HG02970 (cell line): ENCODE measurements around the gene LRP1B.

Source experiments
- ATAC-seq: cut with Tn5 transposase; IDR thresholded peaks from one replicate; pipeline ENCODE4 v1.9.1; 2021; ENCODE audit warnings: mild to moderate bottlenecking, moderate library complexity, moderate number of reproducible peaks; ENCODE audit not compliant: unreplicated experiment, low FRiP score

The LRP1B gene

GRCh38 chr2:140270224-140270623 is 1860.6 kb downstream of the LRP1B start:
- no peak for ATAC-seq

DNA sequence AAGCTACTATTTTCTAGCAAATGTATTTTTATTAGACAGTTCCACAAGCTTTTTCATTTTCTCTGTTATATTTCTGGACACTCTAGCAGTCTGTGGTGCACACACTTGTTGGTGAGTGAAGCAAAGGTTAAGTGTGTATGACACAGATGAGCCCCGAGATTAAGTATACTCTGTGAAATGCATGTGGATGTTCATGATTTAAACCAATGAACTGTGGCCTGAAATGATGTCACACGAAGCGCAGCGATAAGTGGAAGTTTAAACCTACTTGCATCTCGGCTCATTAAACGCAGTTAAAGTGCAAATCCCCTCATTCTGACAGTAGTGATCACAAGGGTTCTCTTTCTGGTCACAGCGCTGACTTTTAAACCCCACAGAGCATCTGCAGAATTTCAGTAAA is 1861.8 kb downstream of the LRP1B start:
- no peak for ATAC-seq

DNA sequence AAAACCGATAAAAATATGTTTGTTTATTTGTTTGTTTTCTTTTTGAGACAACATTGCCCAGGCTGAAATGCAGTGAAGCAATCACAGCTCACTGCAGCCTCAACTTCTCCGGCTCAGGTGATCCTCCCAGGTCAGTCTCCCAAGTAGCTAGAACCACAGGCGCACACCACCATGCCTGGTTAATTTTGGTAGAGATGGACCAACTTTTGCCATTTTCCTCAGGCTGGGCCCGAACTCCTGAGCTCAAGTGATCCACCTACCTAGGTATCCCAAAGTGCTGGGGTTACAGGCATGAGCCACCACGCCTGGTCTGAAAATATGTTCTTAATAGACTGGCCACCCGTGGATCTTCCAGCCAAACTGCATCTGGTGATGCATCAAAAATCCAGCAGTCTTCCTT is 1867.9 kb downstream of the LRP1B start:
- ATAC-seq: no peak

DNA sequence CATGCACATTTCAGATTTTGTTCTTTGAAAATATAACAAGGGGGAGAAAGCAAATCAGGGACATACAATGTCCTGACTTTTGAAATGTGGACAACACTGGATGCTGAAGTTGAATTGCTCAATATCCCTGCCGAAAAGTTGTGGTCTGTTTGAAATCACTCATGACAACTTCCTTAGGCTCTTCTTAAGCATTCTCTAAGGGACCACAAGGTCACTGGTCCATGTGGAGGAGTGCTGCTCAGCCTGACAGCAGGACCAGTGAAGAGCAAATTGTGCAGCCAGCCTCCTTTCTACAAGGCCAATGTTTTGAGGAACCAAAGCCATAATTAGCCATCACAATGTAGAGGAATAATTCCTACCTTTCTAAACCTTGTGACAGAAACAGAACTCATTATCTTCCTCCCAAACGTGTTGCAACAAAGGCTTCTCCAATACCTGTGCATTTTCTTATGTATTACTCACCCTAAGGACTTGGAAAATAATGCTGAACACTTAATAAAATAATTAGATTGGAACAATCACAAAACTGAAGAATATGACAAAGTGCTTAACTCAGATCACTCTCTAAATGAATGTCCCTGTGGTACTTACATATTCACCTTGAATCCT is 1873.0 kb downstream of the LRP1B start:
- ATAC-seq: no peak

GRCh38 chr2:140256080-140256479 is 1874.7 kb downstream of the LRP1B start:
- no peak for ATAC-seq

DNA sequence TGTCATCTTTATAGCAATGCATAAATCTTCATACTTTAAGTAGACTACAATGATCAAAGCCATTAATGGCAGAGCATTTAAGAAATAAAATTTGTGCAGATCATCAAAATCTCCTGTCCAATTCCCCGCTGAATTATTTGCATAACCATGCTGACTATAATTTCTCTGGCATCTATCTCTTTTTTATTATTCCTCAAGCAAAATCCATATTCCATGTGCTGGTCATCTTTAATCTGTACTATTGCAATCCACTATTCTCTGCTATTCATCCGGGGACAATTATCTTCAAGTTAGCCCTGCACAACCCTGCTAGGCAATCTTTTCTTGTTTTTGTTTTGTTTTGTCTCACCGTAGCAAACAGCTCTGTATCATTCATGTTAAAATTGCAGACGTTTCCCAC is 1881.0 kb downstream of the LRP1B start:
- ATAC-seq: no peak

GRCh38 chr2:140248623-140249022 is 1882.2 kb downstream of the LRP1B start:
- ATAC-seq: no peak

- no peak for ATAC-seq
Measured at GRCh38 chr2:140247451-140248195, 1883.2 kb downstream of the LRP1B start.

DNA sequence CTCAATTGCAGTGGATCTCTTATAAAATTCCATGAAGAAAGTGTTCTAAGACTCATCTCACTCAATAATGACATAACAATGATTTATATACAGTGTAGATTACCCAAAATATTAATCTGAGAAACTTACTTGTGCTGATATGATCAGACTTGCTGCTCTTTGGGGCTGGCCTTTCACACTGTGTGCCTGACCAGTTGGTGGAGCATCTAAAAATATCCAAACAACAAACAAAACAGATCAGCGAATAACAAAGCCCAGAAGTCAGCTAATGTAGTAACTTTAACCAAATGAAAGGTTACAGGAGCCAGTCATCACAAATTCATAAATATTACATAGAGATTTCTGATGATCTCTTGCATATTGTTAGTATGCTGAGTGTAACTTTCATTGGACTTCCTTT is 1883.9 kb downstream of the LRP1B start:
- ATAC-seq: no peak

DNA sequence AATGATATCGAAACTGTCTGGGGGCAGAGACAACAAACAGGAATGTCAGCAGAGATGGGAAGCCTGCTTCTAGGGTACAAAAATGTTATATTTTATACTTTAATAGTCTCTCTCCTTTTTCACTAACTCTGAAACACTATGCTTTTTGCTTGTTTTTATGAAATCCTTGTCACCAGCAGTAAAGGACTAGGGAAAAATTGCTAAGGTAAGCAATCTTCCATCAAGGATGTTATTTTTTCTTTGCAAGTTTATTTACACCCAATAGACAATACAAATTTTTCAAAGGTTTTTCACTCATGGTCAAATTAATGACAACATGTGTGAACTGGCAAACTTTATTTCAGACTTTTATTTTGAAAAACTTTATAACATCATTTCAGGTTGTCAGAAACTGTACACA is 1884.8 kb downstream of the LRP1B start:
- ATAC-seq: no peak

DNA sequence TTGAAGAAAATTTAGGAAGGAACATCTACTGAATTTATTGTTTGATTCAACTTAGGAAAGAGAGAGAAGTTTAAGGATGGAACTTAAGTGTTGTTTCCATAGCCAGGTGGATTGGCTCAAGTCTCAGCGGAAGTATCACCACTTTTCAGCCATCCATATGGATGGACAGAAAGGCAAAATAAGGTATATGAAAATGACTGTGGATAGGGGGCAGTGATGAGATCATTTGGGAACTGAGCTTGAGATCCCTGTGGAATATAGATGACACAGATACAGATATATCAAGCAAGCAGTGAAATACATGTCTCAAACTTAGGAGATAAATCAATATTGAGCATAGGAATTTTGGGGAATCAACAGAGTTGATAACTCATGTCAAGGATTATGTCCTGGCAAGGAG is 1887.9 kb downstream of the LRP1B start:
- ATAC-seq: no peak

- no peak for ATAC-seq
Measured at GRCh38 chr2:140234116-140234515, 1896.7 kb downstream of the LRP1B start.

- ATAC-seq: no peak
Measured at GRCh38 chr2:140210963-140211362, 1919.9 kb downstream of the LRP1B start.

GRCh38 chr2:140205093-140205492 is 1925.7 kb downstream of the LRP1B start:
- no peak for ATAC-seq

- no peak for ATAC-seq
Measured at GRCh38 chr2:140203347-140203746, 1927.5 kb downstream of the LRP1B start.

DNA sequence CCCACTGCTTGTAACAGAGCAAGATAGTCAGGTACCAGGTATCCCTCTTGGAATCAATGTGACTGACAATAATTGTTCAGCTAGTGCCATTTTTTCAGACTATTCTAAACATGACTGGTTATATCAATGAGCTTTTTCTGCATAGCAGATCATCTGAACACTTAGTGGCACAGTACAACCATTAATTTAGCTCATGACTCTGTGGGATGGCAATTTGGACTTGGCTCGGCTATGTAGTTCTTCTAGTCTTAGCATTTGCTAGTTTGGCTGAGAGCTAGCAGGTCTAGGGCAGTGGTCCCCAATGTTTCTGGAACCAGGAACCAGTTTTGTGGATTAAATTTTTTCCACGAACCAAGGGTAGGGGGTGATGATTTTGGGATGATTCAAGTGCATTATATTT is 1929.2 kb downstream of the LRP1B start:
- ATAC-seq: no peak

DNA sequence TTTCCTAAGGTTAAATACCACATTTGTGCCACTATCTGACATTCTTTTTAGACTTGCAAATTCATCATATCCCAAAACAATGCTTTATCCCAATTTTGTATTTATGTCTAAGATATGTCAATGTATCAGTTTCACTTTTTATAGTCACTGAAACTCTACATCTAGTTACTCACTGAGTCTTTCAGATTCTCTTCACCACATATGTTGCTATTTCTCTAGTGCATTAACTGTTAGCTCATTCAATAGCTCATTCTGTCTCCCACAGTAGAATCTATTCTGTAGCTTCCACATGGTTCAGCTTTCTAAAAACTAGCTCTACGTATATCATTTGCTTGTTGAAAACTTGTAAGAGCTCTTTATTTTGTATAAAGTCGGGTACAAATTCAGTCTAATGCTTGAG is 1930.1 kb downstream of the LRP1B start:
- ATAC-seq: no peak

GRCh38 chr2:140200307-140200706 is 1930.5 kb downstream of the LRP1B start:
- ATAC-seq: no peak

GRCh38 chr2:140199312-140199711 is 1931.5 kb downstream of the LRP1B start:
- ATAC-seq: no peak

DNA sequence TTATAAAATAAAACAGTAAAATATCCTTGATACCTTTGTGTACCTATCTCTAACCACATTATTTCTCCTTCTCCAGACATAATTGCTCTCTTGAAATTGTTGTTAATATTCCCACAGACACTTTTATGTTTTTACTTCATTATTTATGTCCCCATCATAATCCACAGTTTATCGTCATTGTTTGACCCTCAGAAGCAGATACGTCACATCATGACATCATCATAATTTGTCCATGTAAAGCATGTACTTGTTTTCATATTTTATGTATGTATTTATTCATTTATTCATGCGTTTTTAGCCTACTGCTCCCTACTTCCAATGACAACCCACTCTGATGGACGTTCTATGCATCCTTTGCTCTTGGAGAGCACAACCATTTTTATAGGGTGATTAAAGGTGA is 1943.7 kb downstream of the LRP1B start:
- ATAC-seq: no peak

DNA sequence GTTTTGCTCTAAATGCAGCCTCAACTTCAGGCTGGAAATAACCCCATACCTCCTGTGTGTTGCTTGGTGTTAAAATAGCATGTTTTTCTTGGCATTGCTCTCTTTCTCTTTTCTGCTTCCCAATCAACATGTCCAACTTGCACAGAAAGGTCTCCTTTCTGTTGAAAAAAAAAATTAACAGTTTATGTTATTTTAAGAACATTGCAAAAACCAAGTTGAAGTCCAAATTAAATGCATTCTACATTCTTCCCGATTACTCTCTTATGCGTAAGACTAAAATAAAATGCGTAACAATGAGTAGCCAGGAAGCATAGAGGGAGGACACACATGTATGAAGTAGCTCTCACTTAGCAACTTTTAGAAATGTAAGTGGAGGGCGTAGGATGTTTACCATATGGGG is 1944.5 kb downstream of the LRP1B start:
- no peak for ATAC-seq

DNA sequence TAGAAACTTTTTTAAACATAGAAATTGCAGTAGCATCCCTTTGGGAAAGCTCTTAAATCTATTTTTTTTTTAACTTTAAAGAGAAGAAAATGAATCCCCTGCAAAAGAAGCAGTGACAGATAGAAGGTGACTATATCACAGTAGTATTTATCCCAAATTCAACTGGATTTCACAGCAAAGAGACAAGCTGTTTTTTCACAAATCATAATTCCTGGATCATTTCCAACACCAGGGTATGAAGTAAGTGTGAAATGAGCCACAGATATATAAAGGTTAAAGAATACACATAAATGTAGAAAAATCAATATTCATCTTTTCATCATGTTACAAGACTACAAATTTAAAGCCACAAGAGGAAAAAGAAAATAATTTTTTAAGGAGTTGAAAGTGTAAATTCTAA is 1945.7 kb downstream of the LRP1B start:
- no peak for ATAC-seq
